HCT116 (cell line): ENCODE results near the gene MXD1. TPM values are rescaled to one million over a fixed set of nuclear protein-coding genes. Genes with fewer than 3 reads are reported as not detected.

ENCODE experiments used
- ATAC-seq: fragments of 200-7000 bp; cut with Tn5 transposase; 2 replicates; pipeline ENCODE4 v1.9.1; 2020; ENCODE audit warnings: mild to moderate bottlenecking, moderate library complexity
- BruUV-seq: library from RNA; stranded (reverse); fragments of 400-500 nt; replicated peaks from 2 replicates; lab custom pipeline; 2021; lab: Mats Ljungman, UMichigan
- CTCF ChIA-PET: fragments of 300-600 bp; sonication (Branson Sonifier 250); formaldehyde crosslinking; loops from one replicate; lab custom pipeline; 2021; ENCODE audit warnings: antibody characterized with exemption; lab: Charles Lee
- POLR2A ChIA-PET: fragments of 300-600, 350-600 bp; sonication (Branson Sonifier 250); formaldehyde crosslinking; loops from one replicate; lab custom pipeline; 2021; ENCODE audit warnings: antibody characterized with exemption; lab: Charles Lee
- RAD21 ChIA-PET, 2 experiments: fragments of 300-600 bp; sonication (Branson Sonifier 250); formaldehyde crosslinking; loops; one replicate each; lab custom pipeline; 2023; ENCODE audit warnings: low total read pairs in 2 of 2; ENCODE audit not compliant: uncharacterized antibody in 2 of 2, unreplicated experiment in 2 of 2, low non-redundant PET in 1 of 2; lab: Charles Lee
- DNase-seq: peaks from one replicate; pipeline ENCODE4 v3.0.0-alpha.2; 2010; ENCODE audit warnings: low read depth, low spot score
- H2AFZ ChIP-seq: fragments of 200-600 bp; shearing (Covaris generic), sonication (generic); 2 replicates; pipeline ENCODE4 v1.6.1; 2017; ENCODE audit warnings: low read depth, mixed run types, mixed read lengths, antibody characterized with exemption, low read length; ENCODE audit not compliant: poor library complexity, severe bottlenecking
- H3K27ac ChIP-seq: 2 replicates; pipeline ENCODE4 v1.5.1; 2012; ENCODE audit warnings: low read depth, low read length
- H3K27me3 ChIP-seq: fragments of 200-600 bp; sonication (generic); 2 replicates; pipeline ENCODE4 v1.6.1; 2016; ENCODE audit warnings: mixed run types, low read length, mixed read lengths; ENCODE audit not compliant: insufficient read depth
- H3K36me3 ChIP-seq, 2 experiments: fragments of 200-500 bp in 1 of 2; fragments of 200-600 bp in 1 of 2; sonication (Bioruptor generic) in 1 of 2; sonication (generic) in 1 of 2; 2 replicates each; pipeline versions ENCODE4 v1.5.1 to v1.6.1; 2014 to 2016; ENCODE audit warnings: low read length in 2 of 2, inconsistent platforms in 1 of 2, mixed read lengths in 1 of 2, mixed run types in 1 of 2; ENCODE audit not compliant: insufficient read depth in 2 of 2, control insufficient read depth in 1 of 2
- H3K4me1 ChIP-seq, 2 experiments: fragments of 200-600 bp in 1 of 2; sonication (generic) in 1 of 2; 2 replicates each; pipeline versions ENCODE4 v1.5.1 to v1.6.1; 2012 to 2017; ENCODE audit warnings: low read length in 2 of 2, inconsistent platforms in 1 of 2, mild to moderate bottlenecking in 1 of 2, mixed read lengths in 1 of 2, mixed run types in 1 of 2, moderate library complexity in 1 of 2; ENCODE audit not compliant: insufficient read depth in 2 of 2, control insufficient read depth in 1 of 2
- H3K4me2 ChIP-seq: fragments of 200-600 bp; sonication (generic); 2 replicates; pipeline ENCODE4 v1.6.1; 2017; ENCODE audit warnings: mixed run types, low read length, mixed read lengths
- H3K4me3 ChIP-seq, 2 experiments: fragments of 200-600 bp in 1 of 2; sonication (generic) in 1 of 2; replicated peaks in 1 of 2; 2 replicates each; pipeline ENCODE4 v1.5.1; 2011 to 2016; ENCODE audit warnings: low read length in 2 of 2, control low read depth in 1 of 2, low read depth in 1 of 2, mild to moderate bottlenecking in 1 of 2, mixed read lengths in 1 of 2, mixed run types in 1 of 2
- H3K79me2 ChIP-seq: fragments of 200-600 bp; sonication (generic); 2 replicates; pipeline ENCODE4 v1.6.1; 2017; ENCODE audit warnings: mild to moderate bottlenecking, mixed run types, low read length, moderate library complexity, mixed read lengths; ENCODE audit not compliant: insufficient read depth
- H3K9ac ChIP-seq: fragments of 200-600 bp; sonication (generic); 2 replicates; pipeline ENCODE4 v1.6.1; 2016; ENCODE audit warnings: low read length, mixed read lengths
- H3K9me2 ChIP-seq: fragments of 200-600 bp; sonication (generic), shearing (Covaris generic); 2 replicates; pipeline ENCODE4 v1.6.1; 2017; ENCODE audit warnings: mixed run types, mild to moderate bottlenecking, moderate library complexity; ENCODE audit not compliant: insufficient read depth
- H3K9me3 ChIP-seq, 2 experiments: fragments of 200-500 bp in 1 of 2; fragments of 200-600 bp in 1 of 2; sonication (Bioruptor generic) in 1 of 2; sonication (generic) in 1 of 2; 2 replicates each; pipeline ENCODE4 v1.6.1; 2014 to 2017; ENCODE audit warnings: low read length in 2 of 2, mixed read lengths in 2 of 2, inconsistent platforms in 1 of 2, low read depth in 1 of 2, mild to moderate bottlenecking in 1 of 2, mixed run types in 1 of 2, moderate library complexity in 1 of 2; ENCODE audit not compliant: control insufficient read depth in 1 of 2, insufficient read depth in 1 of 2
- H4K20me1 ChIP-seq: fragments of 200-600 bp; sonication (generic), shearing (Covaris generic); 2 replicates; pipeline ENCODE4 v1.6.1; 2017; ENCODE audit warnings: mixed run types, mild to moderate bottlenecking, moderate library complexity; ENCODE audit not compliant: insufficient read depth
- EGR1 ChIP-seq: IDR thresholded peaks from 2 replicates; pipeline ENCODE4 v1.6.1; 2012; ENCODE audit warnings: low read depth
- ELF1 ChIP-seq: IDR thresholded peaks from 2 replicates; pipeline ENCODE4 v1.6.1; 2012; ENCODE audit warnings: low read depth, borderline replicate concordance
- SIN3A ChIP-seq: IDR thresholded peaks from 2 replicates; pipeline ENCODE4 v1.6.1; 2012; ENCODE audit warnings: low read depth
- TCF7L2 ChIP-seq: IDR thresholded peaks from 2 replicates; pipeline ENCODE4 v1.7.0; 2011; ENCODE audit warnings: borderline replicate concordance, inconsistent platforms; ENCODE audit not compliant: insufficient read depth, insufficient read length; ENCODE audit errors: extremely low read depth
- ZFX ChIP-seq: fragments of 450-650 bp; IDR thresholded peaks from 2 replicates; pipeline ENCODE4 v1.6.1; 2017
- intact Hi-C: fragments of 100-400 bp; cut with micrococcal nuclease; formaldehyde crosslinking; loops from 2 replicates; pipeline ENCODE4 v1.10.0; 2022
- total RNA-seq: library from RNA; stranded (reverse); gene quantifications from one replicate; pipeline ENCODE4 v1.2.1, GENCODE V29; 2021; ENCODE audit not compliant: unreplicated experiment
- TF ChIP-seq, protein P1 (sequence below), 3 experiments: fragments of 200-600 bp in 1 of 3; sonication (generic) in 1 of 3; IDR thresholded peaks in 2 of 3; conservative IDR thresholded peaks in 1 of 3; 2 replicates each; pipeline ENCODE4 v1.5.1; 2012 to 2017; ENCODE audit warnings: low read depth in 2 of 3, low read length in 2 of 3, antibody characterized with exemption in 1 of 3, borderline replicate concordance in 1 of 3, control low read depth in 1 of 3, mild to moderate bottlenecking in 1 of 3, mixed read lengths in 1 of 3, mixed run types in 1 of 3, moderate library complexity in 1 of 3; ENCODE audit not compliant: insufficient read depth in 1 of 3

Gene MXD1
- total RNA-seq, 1 experiment from 2014 or later, result 10.3 TPM

DNA sequence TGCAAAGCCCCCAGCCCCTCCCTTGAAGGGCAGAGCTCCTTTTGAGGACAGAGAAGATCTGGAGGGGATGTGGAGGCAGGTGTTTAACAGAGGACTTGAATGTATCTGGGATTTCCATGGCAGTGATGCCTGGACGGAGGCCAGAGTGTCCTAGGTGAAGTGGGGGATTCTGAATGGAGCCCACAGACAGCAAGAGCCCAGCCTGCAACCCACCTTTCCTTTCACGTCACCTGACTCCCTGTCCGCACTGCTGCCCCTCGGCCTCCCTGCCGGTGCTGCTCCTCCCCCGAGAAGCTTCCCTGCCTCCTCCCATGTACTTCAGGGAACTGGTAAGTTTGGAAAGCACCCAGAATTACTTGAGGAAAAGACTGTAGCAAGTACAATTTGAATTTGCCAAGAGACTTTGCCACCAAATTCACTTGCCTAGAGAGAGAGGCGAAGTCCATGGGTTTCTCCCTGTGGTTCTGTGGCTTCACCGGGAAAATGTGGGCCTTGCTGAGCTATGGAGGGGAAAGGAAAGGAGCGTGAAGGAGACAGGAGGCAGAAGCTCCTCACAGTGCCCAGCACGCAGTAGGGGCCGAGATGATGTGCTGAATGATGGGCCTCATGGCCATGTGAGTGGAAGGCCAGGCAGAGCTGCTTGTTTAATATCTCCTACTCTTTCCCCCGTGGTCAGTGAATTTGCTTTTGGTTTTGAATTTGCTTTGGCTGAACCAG, 60.4 kb downstream of the MXD1 start:
- Histone ChIP-seq H4K20me1 (no peaks in the 10 kb centered on the region), H3K27ac (no peak overlapping the region), H3K9me2 (no peaks in the 10 kb centered on the region), H3K4me1 (no peaks in the 10 kb centered on the region; a peak in 1 of 4 replicates), H3K36me3 (no peaks in the 10 kb centered on the region), H3K27me3 (no peaks in the 10 kb centered on the region), H3K4me2 (no peak overlapping the region), H2AFZ (no peak overlapping the region), H3K79me2 (no peaks in the 10 kb centered on the region), H3K9ac (no peak overlapping the region), H3K4me3 (no peak overlapping the region), H3K9me3 (no peaks in the 10 kb centered on the region)
- RAD21 ChIA-PET, result no interaction called here
- ATAC-seq (no peak), DNase-seq (no peak)
- no TSS peak for BruUV-seq
- TF ChIP-seq, protein P1, sequence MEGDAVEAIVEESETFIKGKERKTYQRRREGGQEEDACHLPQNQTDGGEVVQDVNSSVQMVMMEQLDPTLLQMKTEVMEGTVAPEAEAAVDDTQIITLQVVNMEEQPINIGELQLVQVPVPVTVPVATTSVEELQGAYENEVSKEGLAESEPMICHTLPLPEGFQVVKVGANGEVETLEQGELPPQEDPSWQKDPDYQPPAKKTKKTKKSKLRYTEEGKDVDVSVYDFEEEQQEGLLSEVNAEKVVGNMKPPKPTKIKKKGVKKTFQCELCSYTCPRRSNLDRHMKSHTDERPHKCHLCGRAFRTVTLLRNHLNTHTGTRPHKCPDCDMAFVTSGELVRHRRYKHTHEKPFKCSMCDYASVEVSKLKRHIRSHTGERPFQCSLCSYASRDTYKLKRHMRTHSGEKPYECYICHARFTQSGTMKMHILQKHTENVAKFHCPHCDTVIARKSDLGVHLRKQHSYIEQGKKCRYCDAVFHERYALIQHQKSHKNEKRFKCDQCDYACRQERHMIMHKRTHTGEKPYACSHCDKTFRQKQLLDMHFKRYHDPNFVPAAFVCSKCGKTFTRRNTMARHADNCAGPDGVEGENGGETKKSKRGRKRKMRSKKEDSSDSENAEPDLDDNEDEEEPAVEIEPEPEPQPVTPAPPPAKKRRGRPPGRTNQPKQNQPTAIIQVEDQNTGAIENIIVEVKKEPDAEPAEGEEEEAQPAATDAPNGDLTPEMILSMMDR (IDR thresholded peaks at IDR 0.05 in 2 of 3, conservative IDR thresholded peaks at IDR 0.05 in 1 of 3; ENCODE audit: borderline replicate concordance in 1 of 3, insufficient read depth in 1 of 3, low read depth in 2 of 3, low read length in 2 of 3), result no peak
- TF ChIP-seq EGR1 (no peak), ELF1 (no peak), TCF7L2 (no peak), SIN3A (no peak), ZFX (no peak)
- POLR2A ChIA-PET, result no interaction called here
- intact Hi-C loops, result no loop called here
- CTCF ChIA-PET, result no interaction called here
